H9 (cell line): ENCODE results near the gene LYSMD4. TPM values are rescaled to one million over a fixed set of nuclear protein-coding genes. Genes with fewer than 3 reads are reported as not detected.

Source experiments
- DNase-seq: peaks from one replicate; pipeline ENCODE4 v3.0.0-alpha.2; 2017
- H2AFZ ChIP-seq: one replicate; pipeline ENCODE4 v1.6.1; 2013; ENCODE audit warnings: mild to moderate bottlenecking, low read length, control low read depth, moderate library complexity
- H2AK5ac ChIP-seq: 2 replicates; pipeline ENCODE4 v1.6.1; 2013; ENCODE audit warnings: low read length, control low read depth, mixed read lengths; ENCODE audit not compliant: insufficient read length
- H2BK120ac ChIP-seq: one replicate; pipeline ENCODE4 v1.6.1; 2013; ENCODE audit warnings: low read depth, mild to moderate bottlenecking, low read length, control low read depth, inconsistent platforms; ENCODE audit not compliant: poor library complexity, severe bottlenecking
- H2BK12ac ChIP-seq: 2 replicates; pipeline ENCODE4 v1.6.1; 2013; ENCODE audit warnings: low read length, control low read depth, mixed read lengths, low read depth; ENCODE audit not compliant: insufficient read length
- H2BK15ac ChIP-seq: 2 replicates; pipeline ENCODE4 v1.6.1; 2013; ENCODE audit warnings: low read depth, low read length, control low read depth
- H2BK20ac ChIP-seq: one replicate; pipeline ENCODE4 v1.6.1; 2013; ENCODE audit warnings: low read depth, mild to moderate bottlenecking, low read length, control low read depth, inconsistent platforms; ENCODE audit not compliant: poor library complexity, severe bottlenecking
- H2BK5ac ChIP-seq: 2 replicates; pipeline ENCODE4 v1.6.1; 2013; ENCODE audit warnings: low read length, control low read depth, mixed read lengths; ENCODE audit not compliant: insufficient read length
- H3K14ac ChIP-seq: 2 replicates; pipeline ENCODE4 v1.6.1; 2013; ENCODE audit warnings: low read length, control low read depth; ENCODE audit not compliant: insufficient read depth
- H3K18ac ChIP-seq: 2 replicates; pipeline ENCODE4 v1.6.1; 2013; ENCODE audit warnings: low read depth, mild to moderate bottlenecking, mixed read lengths, low read length, control low read depth; ENCODE audit not compliant: insufficient read length
- H3K23ac ChIP-seq: 2 replicates; pipeline ENCODE4 v1.6.1; 2013; ENCODE audit warnings: low read length, control low read depth, mixed read lengths, low read depth; ENCODE audit not compliant: insufficient read length
- H3K23me2 ChIP-seq: 2 replicates; pipeline ENCODE4 v1.6.1; 2013; ENCODE audit warnings: low read depth, mild to moderate bottlenecking, mixed read lengths, low read length, control low read depth; ENCODE audit not compliant: insufficient read length, poor library complexity, severe bottlenecking
- H3K27ac ChIP-seq: 2 replicates; pipeline ENCODE4 v1.5.1; 2013; ENCODE audit warnings: low read length, control low read depth, mixed read lengths, low read depth; ENCODE audit not compliant: insufficient read length
- H3K27me3 ChIP-seq: 2 replicates; pipeline ENCODE4 v1.6.1; 2013; ENCODE audit warnings: low read length, control low read depth, inconsistent platforms; ENCODE audit not compliant: insufficient read depth
- H3K4ac ChIP-seq: 2 replicates; pipeline ENCODE4 v1.6.1; 2013; ENCODE audit warnings: low read depth, mild to moderate bottlenecking, control low read depth, inconsistent platforms, low read length, moderate library complexity
- H3K4me1 ChIP-seq: 2 replicates; pipeline ENCODE4 v1.6.1; 2013; ENCODE audit warnings: low read length, control low read depth, inconsistent platforms; ENCODE audit not compliant: insufficient read depth
- H3K4me2 ChIP-seq: 2 replicates; pipeline ENCODE4 v1.6.1; 2013; ENCODE audit warnings: low read length, control low read depth, mixed read lengths; ENCODE audit not compliant: insufficient read length, insufficient read depth
- H3K56ac ChIP-seq: 2 replicates; pipeline ENCODE4 v1.6.1; 2013; ENCODE audit warnings: low read depth, mild to moderate bottlenecking, mixed read lengths, low read length, control low read depth; ENCODE audit not compliant: insufficient read length
- H3K79me1 ChIP-seq: 2 replicates; pipeline ENCODE4 v1.6.1; 2013; ENCODE audit warnings: low read depth, mild to moderate bottlenecking, moderate library complexity, low read length, control low read depth, inconsistent platforms; ENCODE audit not compliant: insufficient read depth, poor library complexity, severe bottlenecking
- H3K79me2 ChIP-seq: 2 replicates; pipeline ENCODE4 v1.6.1; 2013; ENCODE audit warnings: low read length, control low read depth, inconsistent platforms; ENCODE audit not compliant: insufficient read depth
- H3K9ac ChIP-seq: 2 replicates; pipeline ENCODE4 v1.6.1; 2013; ENCODE audit warnings: low read length, control low read depth, mixed read lengths; ENCODE audit not compliant: insufficient read length; ENCODE audit errors: extremely low read depth
- H3K9me3 ChIP-seq: one replicate; pipeline ENCODE4 v1.6.1; 2013; ENCODE audit warnings: low read depth, low read length, inconsistent platforms; ENCODE audit not compliant: control insufficient read depth
- H3T11ph ChIP-seq: one replicate; pipeline ENCODE4 v1.6.1; 2013; ENCODE audit warnings: mild to moderate bottlenecking, low read length, control low read depth, inconsistent platforms
- H4K20me1 ChIP-seq: one replicate; pipeline ENCODE4 v1.6.1; 2013; ENCODE audit not compliant: control insufficient read depth, insufficient read length, insufficient read depth
- H4K5ac ChIP-seq: 2 replicates; pipeline ENCODE4 v1.6.1; 2013; ENCODE audit warnings: low read depth, mild to moderate bottlenecking, mixed read lengths, low read length, control low read depth; ENCODE audit not compliant: insufficient read length
- H4K8ac ChIP-seq: replicated peaks from 2 replicates; pipeline ENCODE4 v1.6.1; 2013; ENCODE audit warnings: low read length, control low read depth, mixed read lengths, low read depth; ENCODE audit not compliant: insufficient read length
- H4K91ac ChIP-seq: 2 replicates; pipeline ENCODE4 v1.6.1; 2013; ENCODE audit warnings: low read depth, mild to moderate bottlenecking, moderate library complexity, mixed read lengths, low read length, control low read depth; ENCODE audit not compliant: insufficient read length
- H3K27ac Mint-ChIP-seq, 3 experiments: 2 replicates in 2 of 3; 3 replicates in 1 of 3; pipeline ENCODE4 v1.8.0; 2020 to 2021; ENCODE audit warnings: mixed read lengths in 3 of 3, mild to moderate bottlenecking in 1 of 3, moderate library complexity in 1 of 3
- H3K27me3 Mint-ChIP-seq: 2 replicates; pipeline ENCODE4 v1.8.0; 2021; ENCODE audit warnings: low read depth, mild to moderate bottlenecking, moderate library complexity, mixed read lengths
- H3K36me3 Mint-ChIP-seq, 3 experiments: 2 replicates in 2 of 3; 3 replicates in 1 of 3; pipeline ENCODE4 v1.8.0; 2020 to 2021; ENCODE audit warnings: low read depth in 3 of 3, mixed read lengths in 3 of 3; ENCODE audit not compliant: insufficient read depth in 1 of 3
- H3K4me1 Mint-ChIP-seq, 2 experiments: 2 replicates each; pipeline ENCODE4 v1.8.0; 2020; ENCODE audit warnings: mixed read lengths in 2 of 2
- H3K4me3 Mint-ChIP-seq, 2 experiments: 2 replicates in 1 of 2; 3 replicates in 1 of 2; pipeline ENCODE4 v1.8.0; 2020 to 2021; ENCODE audit warnings: mild to moderate bottlenecking in 2 of 2, mixed read lengths in 2 of 2, moderate library complexity in 1 of 2
- H3K9me3 Mint-ChIP-seq, 2 experiments: 2 replicates in 1 of 2; 3 replicates in 1 of 2; pipeline ENCODE4 v1.8.0; 2020; ENCODE audit warnings: mild to moderate bottlenecking in 2 of 2, mixed read lengths in 2 of 2, moderate library complexity in 1 of 2
- CTCF ChIP-seq: fragments of 200-600 bp; sonication (generic); conservative IDR thresholded peaks from 3 replicates; pipeline ENCODE4 v1.8.0; 2021; ENCODE audit warnings: antibody characterized with exemption, mild to moderate bottlenecking
- WGBS: extraction: QIAGEN DNeasy Blood & Tissue Kit; methylation state at CpG from one replicate; pipeline ENCODE4 v1.1.7; 2013; ENCODE audit warnings: missing lambda C conversion rate, low lambda C conversion rate, mixed read lengths; ENCODE audit not compliant: insufficient read length; ENCODE audit errors: extremely low coverage; 5-methylcytosine and 5-hydroxymethylcytosine counted together
- total RNA-seq: library from RNA; stranded (reverse); gene quantifications from 2 replicates; pipeline ENCODE4 v1.2.1, GENCODE V29; 2021

Gene LYSMD4
- total RNA-seq, 1 experiment from 2014 or later: 10.0 TPM

GRCh38 chr15:99711625-99712024 is 21.6 kb downstream of the LYSMD4 start:
- no peak overlapping the region for H3K9ac ChIP-seq
- Mint-ChIP-seq H3K27ac (peak overlapping the region; percentile 27 to 85 (median 41); a peak in 4 of 7 replicates), H3K9me3 (no peaks in the 10 kb centered on the region), H3K36me3 (peaks cover 7 to 30% (median 17%) of the 10 kb centered on the region in 3 experiments; a peak in 5 of 7 replicates), H3K27me3 (no peaks in the 10 kb centered on the region), H3K4me3 (no peak overlapping the region), H3K4me1 (peaks cover 5 to 9% of the 10 kb centered on the region in 2 experiments)
- H2AK5ac ChIP-seq: no peak overlapping the region
- H4K8ac ChIP-seq: no peak overlapping the region
- no peak overlapping the region for H4K5ac ChIP-seq
- no peak overlapping the region for H4K91ac ChIP-seq
- H2BK20ac ChIP-seq: no peak overlapping the region
- no peak for TF ChIP-seq CTCF
- no peaks in the 10 kb centered on the region for H4K20me1 ChIP-seq
- WGBS: no CpG with 5 or more reads among the region's 5 CpGs
- H3K18ac ChIP-seq: no peak overlapping the region
- no peak overlapping the region for H2BK120ac ChIP-seq
- H3K23ac ChIP-seq: no peak overlapping the region
- no peak overlapping the region for H2AFZ ChIP-seq
- H3K23me2 ChIP-seq: no peaks in the 10 kb centered on the region
- no peak overlapping the region for H3K27ac ChIP-seq
- no peaks in the 10 kb centered on the region for H3K27me3 ChIP-seq
- H3K79me2 ChIP-seq: no peaks in the 10 kb centered on the region
- H3K4me2 ChIP-seq: no peak overlapping the region
- no peak overlapping the region for H3K56ac ChIP-seq
- no peak overlapping the region for H3K4ac ChIP-seq
- no peak overlapping the region for H3T11ph ChIP-seq
- H2BK15ac ChIP-seq: no peak overlapping the region
- H3K4me1 ChIP-seq: no peaks in the 10 kb centered on the region
- no peak overlapping the region for H2BK12ac ChIP-seq
- no peaks in the 10 kb centered on the region for H3K79me1 ChIP-seq
- no peak overlapping the region for H3K14ac ChIP-seq
- no peaks in the 10 kb centered on the region for H3K9me3 ChIP-seq
- no peak overlapping the region for H2BK5ac ChIP-seq
- DNase-seq: no peak
